RPMI7951 (cell line): ENCODE results near the gene ZNF804B. TPM values are rescaled to one million over a fixed set of nuclear protein-coding genes. Genes with fewer than 3 reads are reported as not detected.
A peak's percentile ranks its signal among the peaks of the same experiment; 100 is the strongest.

Experiments
- DNase-seq: peaks from one replicate; pipeline ENCODE4 v3.0.0-alpha.2; 2012; ENCODE audit warnings: low read depth
- total RNA-seq: library from RNA; depleted of rRNA; stranded (reverse); fragments of >200 nt; shearing (Covaris generic); gene quantifications from 2 replicates; pipeline ENCODE4 v1.2.3, GENCODE V29; 2014

ZNF804B gene
- total RNA-seq, 1 experiment from 2014 or later: not detected

DNA sequence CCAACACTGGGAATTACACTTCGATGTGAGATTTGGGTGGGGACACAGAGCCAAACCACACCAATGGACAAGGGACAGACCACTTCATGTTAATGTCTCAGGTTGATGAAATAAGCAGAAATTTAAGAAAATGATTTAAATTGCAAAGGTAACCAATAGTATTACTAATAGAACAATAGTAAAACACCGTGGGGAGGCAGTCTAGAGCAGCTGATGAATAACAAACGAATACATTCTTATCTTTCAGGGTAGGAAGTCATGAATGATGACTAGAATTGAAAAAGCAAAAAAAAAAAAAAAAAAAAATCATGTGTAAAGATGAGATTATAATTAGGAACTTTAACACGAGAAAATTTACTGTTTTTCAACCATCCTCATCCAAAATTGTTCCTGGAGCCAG is 207.9 kb downstream of the ZNF804B start:
- DNase-seq: no peak

- DNase-seq: no peak
Observed at GRCh38 chr7:88969167-88969566, 209.7 kb downstream of the ZNF804B start.

GRCh38 chr7:88985295-88985694 is 225.8 kb downstream of the ZNF804B start:
- no peak for DNase-seq

GRCh38 chr7:89001306-89001705 is 241.8 kb downstream of the ZNF804B start:
- no peak for DNase-seq

GRCh38 chr7:89002981-89003956 is 243.8 kb downstream of the ZNF804B start:
- no peak for DNase-seq

DNA sequence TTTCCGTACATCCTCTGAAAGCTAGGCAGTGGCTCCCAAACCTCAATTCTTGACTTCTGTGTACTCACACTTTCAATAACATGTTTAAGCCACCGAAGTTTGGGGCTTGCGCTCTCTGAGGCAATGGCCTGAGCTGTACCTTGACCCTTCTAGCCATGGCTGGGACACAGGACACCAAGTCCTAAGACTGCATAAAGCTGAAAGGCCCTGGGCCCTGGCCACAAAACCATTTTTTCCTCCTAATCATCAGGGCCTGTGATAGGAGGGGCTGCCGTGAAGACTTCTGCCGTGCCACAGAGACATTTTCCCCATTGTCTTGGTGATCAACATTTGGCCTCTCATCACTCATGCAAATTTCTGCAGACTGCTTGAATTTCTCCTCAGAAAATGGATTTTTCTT is 252.5 kb downstream of the ZNF804B start:
- DNase-seq: no peak

- no peak for DNase-seq
Observed at GRCh38 chr7:89017695-89018094, 258.2 kb downstream of the ZNF804B start.

DNA sequence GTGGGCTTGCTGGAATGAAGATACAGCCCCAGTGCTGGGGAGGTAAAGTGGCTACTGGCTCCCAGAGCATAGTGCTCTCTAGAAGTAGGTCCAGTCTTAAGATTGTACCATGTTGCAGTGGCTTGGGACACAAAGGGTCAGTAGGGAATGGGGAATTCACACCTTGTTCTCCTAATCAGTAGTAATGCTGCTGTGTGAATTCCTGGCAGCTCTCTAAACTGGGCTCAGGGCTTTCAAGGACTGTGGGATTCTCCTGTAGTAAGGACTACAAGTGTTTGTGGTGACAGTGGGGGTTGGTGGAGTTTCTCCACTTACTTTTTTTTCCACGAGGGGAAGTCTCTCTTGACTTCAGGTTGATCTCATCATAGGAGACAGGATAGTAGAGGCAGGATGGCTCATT is 262.2 kb downstream of the ZNF804B start:
- no peak for DNase-seq

- DNase-seq: peak; percentile 31
Observed at GRCh38 chr7:89023206-89023605, 263.7 kb downstream of the ZNF804B start.

GRCh38 chr7:89023877-89024276 is 264.4 kb downstream of the ZNF804B start:
- DNase-seq: no peak

- DNase-seq: no peak
Observed at GRCh38 chr7:89027781-89028180, 268.3 kb downstream of the ZNF804B start.

- DNase-seq: peak; percentile 20
Observed at GRCh38 chr7:89028319-89028718, 268.8 kb downstream of the ZNF804B start.

DNA sequence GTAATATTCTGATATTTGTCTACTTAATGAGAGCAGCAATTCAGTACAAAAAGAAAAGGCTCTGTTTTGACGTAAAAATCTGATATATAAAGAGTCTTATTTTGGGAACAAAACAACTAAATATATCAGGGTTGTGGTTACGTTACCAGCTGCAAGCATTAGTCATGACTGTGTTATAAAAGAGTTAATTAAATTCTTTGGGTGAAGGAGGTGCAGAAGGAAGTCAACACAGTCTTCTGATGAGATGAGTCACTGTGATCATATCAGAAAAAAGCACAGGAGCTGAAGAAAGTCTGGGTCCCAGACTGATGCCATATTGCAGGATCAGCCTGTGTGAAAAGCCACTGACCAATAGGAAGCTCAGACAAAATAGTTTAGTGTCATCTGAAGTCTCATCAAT is 270.4 kb downstream of the ZNF804B start:
- peak; percentile 47 for DNase-seq

- no peak for DNase-seq
Observed at GRCh38 chr7:89041240-89041639, 281.7 kb downstream of the ZNF804B start.

GRCh38 chr7:89042940-89043339 is 283.4 kb downstream of the ZNF804B start:
- DNase-seq: no peak

- DNase-seq: no peak
Observed at GRCh38 chr7:89049043-89049442, 289.5 kb downstream of the ZNF804B start.

GRCh38 chr7:89053130-89053529 is 293.6 kb downstream of the ZNF804B start:
- no peak for DNase-seq

GRCh38 chr7:89054361-89054760 is 294.9 kb downstream of the ZNF804B start:
- no peak for DNase-seq

DNA sequence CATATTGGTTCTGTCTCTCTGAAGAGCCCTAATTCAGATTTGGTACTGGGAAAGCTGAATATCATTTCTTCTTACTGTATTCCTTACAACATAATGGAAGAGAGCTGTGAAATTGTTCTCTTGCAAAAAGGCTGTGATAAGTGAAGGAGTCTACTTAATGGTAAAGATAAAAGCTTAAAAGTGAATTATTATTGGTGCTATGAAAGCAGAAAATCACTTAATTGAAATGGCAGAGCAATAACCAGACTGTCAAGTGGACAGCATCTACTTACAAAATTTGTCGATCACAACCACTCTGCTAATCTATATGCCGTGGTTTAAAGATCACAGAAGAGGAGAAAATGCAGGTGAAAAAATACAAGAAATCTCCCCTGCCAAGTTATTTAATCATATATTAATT is 300.7 kb downstream of the ZNF804B start:
- DNase-seq: no peak

DNA sequence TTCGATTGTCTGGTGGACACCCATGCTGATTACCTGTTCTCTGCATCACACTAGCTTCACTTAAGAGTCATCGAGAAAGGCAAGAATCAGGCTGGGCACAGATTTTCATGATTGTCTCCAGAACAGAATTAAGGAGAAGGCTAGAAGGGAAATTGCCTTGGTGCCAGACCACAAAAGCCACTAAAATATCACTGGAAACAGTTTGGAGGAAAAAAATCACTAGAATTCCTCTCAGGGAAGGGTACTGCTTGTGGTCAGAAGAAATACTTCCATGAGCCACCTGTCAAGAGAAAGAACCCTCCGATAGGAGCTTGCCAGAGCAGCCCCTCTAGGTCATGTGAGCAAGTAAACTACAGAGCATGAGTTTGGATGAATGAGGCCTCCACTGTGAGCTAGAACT is 305.3 kb downstream of the ZNF804B start:
- no peak for DNase-seq

DNA sequence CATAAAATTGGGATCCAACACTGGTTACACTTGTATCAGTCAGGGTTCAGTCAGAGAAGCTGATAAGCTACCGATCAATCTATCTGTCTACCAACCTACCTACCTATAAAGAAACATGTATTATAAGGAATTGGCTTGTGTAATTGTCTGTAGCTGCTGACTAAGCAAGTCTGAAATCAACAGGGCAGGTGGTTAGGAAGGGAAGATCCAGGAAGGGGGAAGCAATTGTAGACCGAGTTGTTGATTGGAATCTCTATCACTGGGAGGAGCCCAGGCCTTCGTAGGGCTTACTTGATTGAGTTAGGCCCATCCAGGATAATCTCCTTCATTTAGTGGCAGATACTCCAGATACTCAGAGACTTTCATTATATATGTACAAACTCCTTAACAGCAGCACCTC is 307.5 kb downstream of the ZNF804B start:
- no peak for DNase-seq

- no peak for DNase-seq
Observed at GRCh38 chr7:89072081-89072480, 312.6 kb downstream of the ZNF804B start.

DNA sequence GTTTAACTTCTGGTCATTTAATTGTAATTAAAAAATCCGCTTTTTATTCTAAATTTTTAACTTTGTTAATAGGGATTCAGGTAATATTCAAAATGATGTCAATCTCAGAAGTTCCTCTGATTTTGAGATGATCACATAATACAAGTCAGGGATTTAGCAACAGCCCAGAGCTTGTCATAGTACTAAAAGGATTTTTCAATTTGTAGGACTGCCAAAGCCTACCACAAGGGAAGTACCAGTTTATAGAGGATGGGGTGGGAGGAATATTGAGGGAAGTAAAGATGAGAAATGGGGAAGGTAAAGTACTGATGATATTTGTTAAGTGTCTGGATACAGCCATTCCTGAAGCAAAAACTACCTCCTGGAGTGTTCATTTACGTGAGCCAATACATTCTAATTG is 314.3 kb downstream of the ZNF804B start:
- DNase-seq: no peak

DNA sequence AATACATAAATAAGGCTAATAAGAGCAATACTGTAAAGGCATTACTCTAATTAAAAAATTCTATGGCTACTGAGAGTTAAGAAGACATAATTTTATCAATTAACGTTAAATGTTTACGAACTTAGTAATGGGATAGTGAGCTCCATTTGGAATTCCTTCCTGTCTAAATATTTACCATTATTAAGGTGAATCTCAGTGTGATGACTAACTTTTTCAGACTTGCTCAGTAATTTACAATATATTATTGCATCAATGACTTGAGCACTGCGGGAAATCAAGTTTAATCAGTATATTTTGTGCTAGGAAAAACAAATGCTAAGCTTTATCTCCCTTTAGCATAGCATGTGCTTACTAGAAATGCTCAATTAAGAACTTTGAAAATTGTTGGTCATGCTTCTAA is 318.5 kb downstream of the ZNF804B start:
- no peak for DNase-seq
